Spinal cord (tissue), 10 donors: Measurements from ENCODE around the gene DMAP1. TPM values are rescaled to one million over a fixed set of nuclear protein-coding genes. Genes with fewer than 3 reads are reported as not detected.
A peak's percentile ranks its signal among the peaks of the same experiment; 100 is the strongest.

Experiments used
- DNase-seq, 6 donors: peaks; one replicate each; pipeline versions ENCODE4 v3.0.0 to v3.0.0-alpha.2; 2013 to 2015; ENCODE audit warnings: low spot score in 6 of 6, low read depth in 4 of 6
- H3K27ac ChIP-seq: one replicate; pipeline ENCODE4 v1.5.1; 2013; ENCODE audit warnings: low read depth, low read length, control low read depth
- H3K27me3 ChIP-seq: one replicate; pipeline ENCODE4 v1.6.1; 2013; ENCODE audit warnings: low read length; ENCODE audit not compliant: control insufficient read depth, insufficient read depth
- H3K36me3 ChIP-seq: one replicate; pipeline ENCODE4 v1.6.1; 2013; ENCODE audit warnings: low read length; ENCODE audit not compliant: control insufficient read depth, insufficient read depth
- H3K4me1 ChIP-seq: one replicate; pipeline ENCODE4 v1.6.1; 2013; ENCODE audit warnings: low read length; ENCODE audit not compliant: control insufficient read depth, insufficient read depth
- H3K4me3 ChIP-seq: one replicate; pipeline ENCODE4 v1.5.1; 2013; ENCODE audit warnings: low read depth, low read length, control low read depth
- H3K9me3 ChIP-seq: one replicate; pipeline ENCODE4 v1.6.1; 2013; ENCODE audit warnings: low read length; ENCODE audit not compliant: control insufficient read depth, insufficient read depth
- WGBS: methylation state at CpG from one replicate; pipeline ENCODE4 v1.1.5; 2013; ENCODE audit warnings: missing lambda C conversion rate; ENCODE audit not compliant: insufficient coverage; 5-methylcytosine and 5-hydroxymethylcytosine counted together
- polyA plus RNA-seq, 2 donors: library from polyadenylated mRNA; unstranded; fragments of 120-200 nt; gene quantifications; one replicate each; pipeline ENCODE4 v1.2.1, GENCODE V29; 2013; ENCODE audit not compliant: insufficient read length in 2 of 2
- total RNA-seq, 2 donors: library from RNA; depleted of rRNA in 1 of 2; stranded (reverse); fragments of 120-200 nt in 1 of 2; fragments of >200 nt in 1 of 2; gene quantifications; one replicate each; pipeline versions ENCODE4 v1.2.3 to v1.2.4, GENCODE V29; 2013 to 2014
- donor health status: healthy.

The DMAP1 gene
- total and polyA plus RNA-seq, 4 donors: 22.8 to 78.5 (median 45.4) TPM

- peak overlapping the region; percentile 70 for H3K27ac ChIP-seq
- H3K27me3 ChIP-seq: no peaks in the 10 kb centered on the region
- H3K36me3 ChIP-seq: peaks cover 31% of the 10 kb centered on the region
- H3K4me3 ChIP-seq: no peak overlapping the region
- DNase-seq: peak in 4 of 6 donors; percentile 30 to 93 (median 60)
- no peaks in the 10 kb centered on the region for H3K9me3 ChIP-seq
- peaks cover 46% of the 10 kb centered on the region for H3K4me1 ChIP-seq
- WGBS: 32% methylated on average over 27 of the region's 33 CpGs
These were observed 24.6 kb downstream of the DMAP1 start for GRCh38 chr1:44237721-44238457.

DNA sequence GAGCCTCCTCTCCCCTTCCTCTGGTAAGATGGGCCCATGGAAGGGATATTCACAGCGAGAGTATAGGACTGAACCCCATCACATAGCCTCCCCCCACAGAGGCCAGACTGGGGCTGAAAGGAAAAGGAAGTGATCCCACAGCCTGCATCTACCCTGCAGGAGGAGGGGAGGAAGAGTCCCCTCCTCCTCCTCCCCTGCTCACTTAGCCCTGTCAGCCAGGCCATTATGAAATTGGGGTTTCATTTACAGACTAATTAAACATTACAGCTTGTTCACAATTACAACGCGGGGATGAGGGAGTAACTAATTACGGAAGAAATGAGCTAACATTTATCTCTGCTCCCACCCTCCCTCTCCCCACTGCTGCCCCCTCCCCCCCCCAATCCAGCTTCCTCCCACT lies 25.4 kb downstream of the DMAP1 start:
- H3K27ac ChIP-seq: peak overlapping the region; percentile 70
- H3K4me3 ChIP-seq: no peak overlapping the region
- H3K4me1 ChIP-seq: peaks cover 48% of the 10 kb centered on the region
- DNase-seq: peak in 1 of 6 donors; percentile 92
- no CpG with 5 or more reads among the region's 4 CpGs for WGBS
- H3K9me3 ChIP-seq: no peaks in the 10 kb centered on the region
- H3K27me3 ChIP-seq: no peaks in the 10 kb centered on the region
- peaks cover 37% of the 10 kb centered on the region for H3K36me3 ChIP-seq

- peaks cover 48% of the 10 kb centered on the region for H3K4me1 ChIP-seq
- 35% methylated on average over 6 of the region's 8 CpGs for WGBS
These were observed 26.2 kb downstream of the DMAP1 start for GRCh38 chr1:44239331-44239960.

GRCh38 chr1:44239961-44240371 lies 26.7 kb downstream of the DMAP1 start:
- Histone ChIP-seq H3K4me3 (no peak overlapping the region), H3K27ac (peak overlapping the region; percentile 80), H3K4me1 (peaks cover 48% of the 10 kb centered on the region), H3K36me3 (peaks cover 42% of the 10 kb centered on the region), H3K27me3 (no peaks in the 10 kb centered on the region), H3K9me3 (no peaks in the 10 kb centered on the region)
- DNase-seq: no peak
- WGBS: 64% methylated on average over 3 of the region's 3 CpGs

More at GRCh38 chr1:44239331-44239960, 26.2 kb downstream of the DMAP1 start:
- DNase-seq: peak in 1 of 6 donors; percentile 63
- Histone ChIP-seq H3K36me3 (peaks cover 38% of the 10 kb centered on the region), H3K27me3 (no peaks in the 10 kb centered on the region), H3K9me3 (no peaks in the 10 kb centered on the region), H3K27ac (peak overlapping the region; percentile 80), H3K4me3 (no peak overlapping the region)

GRCh38 chr1:44240802-44241671 lies 27.8 kb downstream of the DMAP1 start:
- H3K9me3 ChIP-seq: no peaks in the 10 kb centered on the region
- H3K27ac ChIP-seq: peak overlapping the region; percentile 80
- WGBS: 78% methylated on average over 7 of the region's 9 CpGs
- no peak for DNase-seq
- H3K4me1 ChIP-seq: peaks cover 52% of the 10 kb centered on the region
- no peaks in the 10 kb centered on the region for H3K27me3 ChIP-seq
- H3K36me3 ChIP-seq: peaks cover 43% of the 10 kb centered on the region
- no peak overlapping the region for H3K4me3 ChIP-seq

DNA sequence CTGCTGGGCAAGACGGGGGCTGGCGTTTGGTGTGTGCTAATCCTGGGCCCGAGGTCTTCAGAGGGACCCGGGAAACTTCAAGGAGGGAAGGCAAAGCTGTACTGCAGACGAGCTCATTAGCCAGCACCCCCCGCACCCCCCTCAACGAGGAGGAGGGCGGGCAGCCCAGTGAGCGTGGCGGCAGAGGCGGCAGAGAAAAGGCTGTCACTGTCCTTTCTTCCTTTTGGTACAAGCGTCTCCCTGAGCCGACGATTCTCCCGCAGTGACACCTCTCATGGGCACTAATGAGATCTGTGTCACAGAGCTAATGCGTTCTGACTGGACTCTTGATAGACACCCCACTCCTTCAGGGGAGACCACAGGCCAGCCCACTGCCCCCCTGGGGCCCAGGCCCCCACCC lies 29.5 kb downstream of the DMAP1 start:
- Histone ChIP-seq H3K9me3 (no peaks in the 10 kb centered on the region), H3K4me1 (peaks cover 48% of the 10 kb centered on the region), H3K27ac (no peak overlapping the region), H3K36me3 (peaks cover 42% of the 10 kb centered on the region), H3K27me3 (no peaks in the 10 kb centered on the region), H3K4me3 (no peak overlapping the region)
- 47% methylated on average over 14 of the region's 16 CpGs for WGBS
- no peak for DNase-seq

DNA sequence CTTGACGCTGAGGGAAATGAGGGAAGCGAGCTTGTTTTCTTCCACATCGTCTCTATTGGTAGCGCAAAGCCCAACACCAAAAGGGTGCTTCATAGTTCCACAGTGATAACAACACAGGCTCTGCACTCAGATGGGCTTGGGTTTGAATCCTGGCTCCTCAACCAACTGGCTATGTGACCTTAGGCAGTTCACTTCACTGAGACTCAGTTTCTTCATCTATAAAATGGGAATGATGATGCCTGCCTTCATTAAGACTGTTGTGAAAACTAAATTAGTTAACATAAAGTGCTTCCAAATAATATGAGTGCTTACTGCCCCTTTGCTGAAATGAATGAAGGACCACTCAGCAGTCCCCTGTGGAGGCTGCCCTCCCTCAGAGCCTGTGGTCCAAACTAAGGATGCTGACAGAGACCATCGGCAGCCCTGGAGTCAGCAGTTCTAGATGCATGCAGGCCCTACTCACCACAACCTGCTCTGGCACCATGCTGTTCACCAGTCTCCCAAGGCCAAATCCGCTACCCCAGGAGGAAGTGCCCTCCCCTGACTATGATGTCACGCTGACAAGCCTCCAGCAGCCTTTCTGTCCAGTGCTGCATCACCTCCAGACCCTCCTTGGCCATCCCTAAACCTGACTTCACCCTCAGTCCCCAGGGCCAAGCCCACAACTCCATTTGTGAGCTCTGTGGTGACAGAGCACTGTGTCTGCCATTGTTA lies 30.7 kb downstream of the DMAP1 start:
- H3K4me3 ChIP-seq: no peak overlapping the region
- peaks cover 37% of the 10 kb centered on the region for H3K4me1 ChIP-seq
- peaks cover 51% of the 10 kb centered on the region for H3K36me3 ChIP-seq
- 94% methylated on average over 7 of the region's 7 CpGs for WGBS
- no peak for DNase-seq
- no peaks in the 10 kb centered on the region for H3K9me3 ChIP-seq
- H3K27me3 ChIP-seq: no peaks in the 10 kb centered on the region
- H3K27ac ChIP-seq: no peak overlapping the region

GRCh38 chr1:44244986-44245385 lies 31.7 kb downstream of the DMAP1 start:
- no peak overlapping the region for H3K4me3 ChIP-seq
- no peak overlapping the region for H3K27ac ChIP-seq
- 56% methylated on average over 9 of the region's 9 CpGs for WGBS
- peaks cover 51% of the 10 kb centered on the region for H3K36me3 ChIP-seq
- DNase-seq: no peak
- H3K27me3 ChIP-seq: no peaks in the 10 kb centered on the region
- H3K4me1 ChIP-seq: peaks cover 36% of the 10 kb centered on the region
- H3K9me3 ChIP-seq: no peaks in the 10 kb centered on the region

GRCh38 chr1:44246806-44247205 lies 33.5 kb downstream of the DMAP1 start:
- Histone ChIP-seq H3K27ac (no peak overlapping the region), H3K4me1 (peaks cover 37% of the 10 kb centered on the region), H3K36me3 (peaks cover 47% of the 10 kb centered on the region), H3K4me3 (no peak overlapping the region), H3K9me3 (no peaks in the 10 kb centered on the region), H3K27me3 (no peaks in the 10 kb centered on the region)
- DNase-seq: no peak
- 100% methylated on average over 2 of the region's 2 CpGs for WGBS
